K562 (cell line): ENCODE measurements around the gene SLBP. TPM values are rescaled to one million over a fixed set of nuclear protein-coding genes. Genes with fewer than 3 reads are reported as not detected.

Experiments used
- CHD7 ChIP-seq: fragments of 200-600 bp; sonication (generic); IDR thresholded peaks from one replicate; pipeline ENCODE4 v1.6.1; 2012; ENCODE audit warnings: mild to moderate bottlenecking, low read depth, low read length, inconsistent platforms
- NCOA1 ChIP-seq: fragments of 450-650 bp; IDR thresholded peaks from 2 replicates; pipeline ENCODE4 v1.6.1; 2016; ENCODE audit warnings: low read depth
- ZNF318 ChIP-seq, 2 experiments: fragments of 450-650 bp; IDR thresholded peaks; 2 replicates each; pipeline ENCODE4 v1.6.1; 2016; ENCODE audit warnings: mild to moderate bottlenecking in 2 of 2, borderline replicate concordance in 1 of 2, low read depth in 1 of 2, moderate library complexity in 1 of 2
- ZNF785 ChIP-seq: fragments of 250-450 bp; sonication (Bioruptor Pico); IDR thresholded peaks from 2 replicates; pipeline ENCODE4 v1.4.0; 2020; ENCODE audit warnings: mild to moderate bottlenecking
- polyA plus RNA-seq, 8 experiments: library from polyadenylated mRNA; depleted of rRNA in 4 of 8; stranded (reverse) in 5 of 8; unstranded in 3 of 8; fragments of >200 nt; fragmentation: Nextera tagmentation in 2 of 8; fragmentation: Illumina TruSeq in 1 of 8; extraction: Ambion mirVana in 2 of 8; extraction: Trizol in 1 of 8; gene quantifications; 2 replicates each; pipeline versions ENCODE4 v1.2.1 to v1.2.3, GENCODE V29; 2011 to 2014; ENCODE audit warnings: inconsistent platforms in 1 of 8, missing spikeins in 1 of 8
- total RNA-seq, 7 experiments: library from RNA; depleted of rRNA in 6 of 7; stranded (reverse); fragments of >200 nt in 6 of 7; fragmentation: Illumina TruSeq in 2 of 7; extraction: Trizol in 2 of 7; gene quantifications; 2 replicates each; pipeline versions ENCODE4 v1.2.1 to v1.2.3, GENCODE V29; 2011 to 2021; ENCODE audit warnings: low replicate concordance in 1 of 7

The SLBP gene
- total and polyA plus RNA-seq, 9 of the 15 experiments (the other 6 are each of a cell fraction or from before 2014, with no cell fraction given) = 49.4 to 221 (median 162) TPM

- TF ChIP-seq CHD7 = no peak
- TF ChIP-seq NCOA1 = no peak
- no peak for TF ChIP-seq ZNF318 (IDR thresholded peaks at IDR 0.05; ENCODE audit: borderline replicate concordance in 1 of 2, low read depth in 1 of 2)
- no peak for TF ChIP-seq ZNF785 (CRISPR knock-in tag)
These were observed 28.2 kb downstream of the SLBP start, which contains the start of gene FAM53A (continued) for GRCh38 chr4:1683736-1684505.
